Panc1 (cell line): ENCODE measurements around the gene CMKLR1.

ENCODE experiments used
- CTCF ChIP-seq: fragments of 450-650 bp; IDR thresholded peaks from 2 replicates; pipeline ENCODE4 v1.5.1; 2017; ENCODE audit warnings: mild to moderate bottlenecking
- POLR2AphosphoS5 ChIP-seq: IDR thresholded peaks from 2 replicates; pipeline ENCODE4 v1.6.1; 2012; ENCODE audit warnings: mild to moderate bottlenecking, low read depth, low read length, moderate library complexity
- SIN3A ChIP-seq: IDR thresholded peaks from 2 replicates; pipeline ENCODE4 v1.6.1; 2012; ENCODE audit warnings: low read depth, mild to moderate bottlenecking, low read length, moderate library complexity, borderline replicate concordance; ENCODE audit not compliant: insufficient read depth

- TF ChIP-seq CTCF (no peak), POLR2AphosphoS5 (no peak), SIN3A (no peak)
Measured at GRCh38 chr12:108369736-108370396, 30.8 kb upstream of the CMKLR1 start.
